Measurements from ENCODE around the gene DDIT3.

GRCh38 chr12:57527184-57527583, 6.9 kb upstream of the DDIT3 start:
- TF ChIP-seq CTCF (IDR thresholded peaks at IDR 0.05): no peak
- no peak for TF ChIP-seq TEAD4 (CRISPR knock-in tag; IDR thresholded peaks at IDR 0.05)
- no peak for TF ChIP-seq MYBL2 (CRISPR knock-in tag; IDR thresholded peaks at IDR 0.05)
- no peak for TF ChIP-seq SMAD3 (CRISPR knock-in tag; IDR thresholded peaks at IDR 0.05; ENCODE audit: borderline replicate concordance)
- no peak for TF ChIP-seq JUN (CRISPR knock-in tag; IDR thresholded peaks at IDR 0.05)
- no peak for TF ChIP-seq CREB1 (CRISPR knock-in tag; IDR thresholded peaks at IDR 0.05)
- TF ChIP-seq, protein P1, sequence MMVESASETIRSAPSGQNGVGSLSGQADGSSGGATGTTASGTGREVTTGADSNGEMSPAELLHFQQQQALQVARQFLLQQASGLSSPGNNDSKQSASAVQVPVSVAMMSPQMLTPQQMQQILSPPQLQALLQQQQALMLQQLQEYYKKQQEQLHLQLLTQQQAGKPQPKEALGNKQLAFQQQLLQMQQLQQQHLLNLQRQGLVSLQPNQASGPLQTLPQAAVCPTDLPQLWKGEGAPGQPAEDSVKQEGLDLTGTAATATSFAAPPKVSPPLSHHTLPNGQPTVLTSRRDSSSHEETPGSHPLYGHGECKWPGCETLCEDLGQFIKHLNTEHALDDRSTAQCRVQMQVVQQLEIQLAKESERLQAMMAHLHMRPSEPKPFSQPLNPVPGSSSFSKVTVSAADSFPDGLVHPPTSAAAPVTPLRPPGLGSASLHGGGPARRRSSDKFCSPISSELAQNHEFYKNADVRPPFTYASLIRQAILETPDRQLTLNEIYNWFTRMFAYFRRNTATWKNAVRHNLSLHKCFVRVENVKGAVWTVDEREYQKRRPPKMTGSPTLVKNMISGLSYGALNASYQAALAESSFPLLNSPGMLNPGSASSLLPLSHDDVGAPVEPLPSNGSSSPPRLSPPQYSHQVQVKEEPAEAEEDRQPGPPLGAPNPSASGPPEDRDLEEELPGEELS (CRISPR knock-in tag; IDR thresholded peaks at IDR 0.05): no peak
- TF ChIP-seq ATF2 (CRISPR knock-in tag; IDR thresholded peaks at IDR 0.05; ENCODE audit: borderline replicate concordance, low read depth): no peak

Measured in WTC11 (cell line).